ENCODE measurements around the gene SLC7A11.

SLC7A11 gene

GRCh38 chr4:138162259-138162658 lies 79.9 kb downstream of the SLC7A11 start:
- TF ChIP-seq EZH2 (IDR thresholded peaks at IDR 0.05; ENCODE audit: borderline replicate concordance, low read length) (no peak), CTCF (IDR thresholded peaks at IDR 0.05; ENCODE audit: low read length) (no peak)
- H3K36me3 ChIP-seq (ENCODE audit: insufficient read depth, low read length): no peaks in the 10 kb centered on the region
- no peaks in the 10 kb centered on the region for H3K9me2 ChIP-seq (ENCODE audit: low read depth, low read length)
- H2AFZ ChIP-seq (ENCODE audit: low read length): no peak overlapping the region
- no peak overlapping the region for H3K27ac ChIP-seq (ENCODE audit: low read depth, low read length, poor library complexity, severe bottlenecking)
- no peaks in the 10 kb centered on the region for H4K20me1 ChIP-seq (ENCODE audit: insufficient read depth, low read length)
- H3K4me1 ChIP-seq (ENCODE audit: insufficient read depth, low read length, severe bottlenecking): no peaks in the 10 kb centered on the region
- H3F3A ChIP-seq (ENCODE audit: insufficient read depth, low read length): no peaks in the 10 kb centered on the region
- H3K27me3 ChIP-seq (ENCODE audit: insufficient read depth, low read length): no peaks in the 10 kb centered on the region
- no peaks in the 10 kb centered on the region for H3K9me3 ChIP-seq (ENCODE audit: low read length)
- no peak overlapping the region for H3K9ac ChIP-seq (ENCODE audit: low read length)
- H3K4me3 ChIP-seq (ENCODE audit: low read depth, low read length, poor library complexity, severe bottlenecking): no peak overlapping the region
- H3K4me2 ChIP-seq (ENCODE audit: low read length): no peak overlapping the region
- H3K79me2 ChIP-seq (ENCODE audit: insufficient read depth, low read length): no peaks in the 10 kb centered on the region

GRCh38 chr4:138161351-138161750 lies 80.8 kb downstream of the SLC7A11 start:
- no peaks in the 10 kb centered on the region for H4K20me1 ChIP-seq (ENCODE audit: insufficient read depth, low read length)
- no peak overlapping the region for H3K9ac ChIP-seq (ENCODE audit: low read length)
- H3K36me3 ChIP-seq (ENCODE audit: insufficient read depth, low read length): no peaks in the 10 kb centered on the region
- H3F3A ChIP-seq (ENCODE audit: insufficient read depth, low read length): no peaks in the 10 kb centered on the region
- H2AFZ ChIP-seq (ENCODE audit: low read length): no peak overlapping the region
- H3K4me2 ChIP-seq (ENCODE audit: low read length): no peak overlapping the region
- TF ChIP-seq EZH2 (IDR thresholded peaks at IDR 0.05; ENCODE audit: borderline replicate concordance, low read length) (no peak), CTCF (IDR thresholded peaks at IDR 0.05; ENCODE audit: low read length) (no peak)
- no peaks in the 10 kb centered on the region for H3K79me2 ChIP-seq (ENCODE audit: insufficient read depth, low read length)
- no peaks in the 10 kb centered on the region for H3K27me3 ChIP-seq (ENCODE audit: insufficient read depth, low read length)
- no peaks in the 10 kb centered on the region for H3K4me1 ChIP-seq (ENCODE audit: insufficient read depth, low read length, severe bottlenecking)
- H3K4me3 ChIP-seq (ENCODE audit: low read depth, low read length, poor library complexity, severe bottlenecking): no peak overlapping the region
- H3K27ac ChIP-seq (ENCODE audit: low read depth, low read length, poor library complexity, severe bottlenecking): no peak overlapping the region
- no peaks in the 10 kb centered on the region for H3K9me2 ChIP-seq (ENCODE audit: low read depth, low read length)
- no peaks in the 10 kb centered on the region for H3K9me3 ChIP-seq (ENCODE audit: low read length)

GRCh38 chr4:138158746-138159297 lies 83.3 kb downstream of the SLC7A11 start:
- H4K20me1 ChIP-seq (ENCODE audit: insufficient read depth, low read length): no peaks in the 10 kb centered on the region
- no peaks in the 10 kb centered on the region for H3K9me3 ChIP-seq (ENCODE audit: low read length)
- H3K27ac ChIP-seq (ENCODE audit: low read depth, low read length, poor library complexity, severe bottlenecking): no peak overlapping the region
- H3K79me2 ChIP-seq (ENCODE audit: insufficient read depth, low read length): no peaks in the 10 kb centered on the region
- H3K4me1 ChIP-seq (ENCODE audit: insufficient read depth, low read length, severe bottlenecking): no peaks in the 10 kb centered on the region
- H3K4me3 ChIP-seq (ENCODE audit: low read depth, low read length, poor library complexity, severe bottlenecking): no peak overlapping the region
- no peaks in the 10 kb centered on the region for H3F3A ChIP-seq (ENCODE audit: insufficient read depth, low read length)
- TF ChIP-seq EZH2 (IDR thresholded peaks at IDR 0.05; ENCODE audit: borderline replicate concordance, low read length): no peak
- TF ChIP-seq CTCF (IDR thresholded peaks at IDR 0.05; ENCODE audit: low read length): no peak
- H3K4me2 ChIP-seq (ENCODE audit: low read length): no peak overlapping the region
- no peak overlapping the region for H3K9ac ChIP-seq (ENCODE audit: low read length)
- H3K36me3 ChIP-seq (ENCODE audit: insufficient read depth, low read length): no peaks in the 10 kb centered on the region
- H3K9me2 ChIP-seq (ENCODE audit: low read depth, low read length): no peaks in the 10 kb centered on the region
- H2AFZ ChIP-seq (ENCODE audit: low read length): no peak overlapping the region
- H3K27me3 ChIP-seq (ENCODE audit: insufficient read depth, low read length): no peaks in the 10 kb centered on the region
